HEK293T (cell line): Measurements from ENCODE around the gene EFCAB6.

ENCODE experiments used
- CTBP1 ChIP-seq: fragments of 450-650 bp; IDR thresholded peaks from 2 replicates; pipeline ENCODE4 v1.6.1; 2016; ENCODE audit warnings: borderline replicate concordance
- ELF4 ChIP-seq: fragments of 450-650 bp; IDR thresholded peaks from 2 replicates; pipeline ENCODE4 v1.6.1; 2017; ENCODE audit warnings: antibody characterized with exemption
- L3MBTL2 ChIP-seq: fragments of 450-650 bp; conservative IDR thresholded peaks from 2 replicates; pipeline ENCODE4 v1.6.1; 2016; ENCODE audit warnings: mild to moderate bottlenecking
- ZNF384 ChIP-seq: fragments of 450-650 bp; IDR thresholded peaks from 2 replicates; pipeline ENCODE4 v1.6.1; 2016

DNA sequence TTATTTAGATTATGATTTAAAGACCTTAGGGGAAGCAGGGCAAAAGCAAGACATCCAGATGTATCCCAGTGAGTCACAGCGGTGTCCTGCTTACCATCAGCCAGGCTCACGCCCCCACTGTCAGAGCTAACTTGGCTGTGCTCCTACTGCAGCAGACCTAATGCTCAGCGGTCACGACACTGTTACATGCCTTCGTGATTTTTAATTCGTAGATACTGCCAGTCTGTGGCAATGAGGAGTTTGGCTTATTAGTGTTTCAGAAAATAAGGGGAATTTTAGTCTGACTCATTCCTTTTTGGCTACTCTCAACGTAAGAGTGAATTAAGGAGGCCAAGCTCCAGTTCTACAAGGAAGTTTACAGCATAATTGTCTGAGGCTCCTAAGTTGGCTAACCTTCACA is 22.7 kb downstream of the EFCAB6 start:
- TF ChIP-seq CTBP1 (no peak), ZNF384 (no peak), ELF4 (no peak), L3MBTL2 (no peak)
